Measurements from ENCODE around the gene NIPSNAP3A. TPM values are rescaled to one million over a fixed set of nuclear protein-coding genes. Genes with fewer than 3 reads are reported as not detected.

NIPSNAP3A gene
- total RNA-seq, 1 experiment from 2014 or later, result 13.6 TPM

DNA sequence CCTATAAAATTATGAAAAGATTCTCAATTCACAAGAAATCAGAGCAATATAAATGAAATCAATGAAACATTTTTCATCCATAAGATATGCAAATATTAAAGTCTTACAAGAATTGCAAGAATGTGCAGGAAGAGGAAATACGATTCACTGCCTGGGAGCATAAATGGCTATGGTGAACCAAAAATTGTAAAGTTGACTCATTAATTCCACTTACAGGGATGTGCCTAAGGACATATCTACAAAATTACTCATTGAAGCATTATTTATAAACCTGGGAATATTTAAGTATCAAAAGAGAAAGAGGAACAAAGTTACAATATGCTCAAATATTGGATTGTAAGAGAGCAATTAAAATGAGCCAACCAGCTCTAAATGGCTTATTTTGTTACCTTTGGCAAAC lies 6.9 kb upstream of the NIPSNAP3A start:
- CTCF ChIA-PET, result no interaction called here
- POLR2A ChIA-PET (ENCODE audit: low non-redundant PET), result no interaction called here
- no peak overlapping the region for H3K4me3 ChIP-seq (ENCODE audit: low read depth, low read length, poor library complexity, severe bottlenecking)
- no peaks in the 10 kb centered on the region for H3K9me3 ChIP-seq (ENCODE audit: low read depth, low read length, poor library complexity, severe bottlenecking)
- intact Hi-C loops (cut with micrococcal nuclease; ENCODE audit: unreplicated experiment), result loop anchor here (5.0 kb wide), 1 partner anchor 243 kb away; no protein-coding TSS in a partner anchor
- no peaks in the 10 kb centered on the region for H3K27me3 ChIP-seq (replicated peaks; ENCODE audit: insufficient read depth, low read depth, low read length, poor library complexity)
- BruUV-seq (replicated peaks), result no TSS peak
- DNase-seq (ENCODE audit: low spot score), result no peak
- TF ChIP-seq EZH2 (IDR thresholded peaks at IDR 0.05; ENCODE audit: borderline replicate concordance, low read depth, low read length, poor library complexity, severe bottlenecking), result no peak
- TF ChIP-seq, protein P1, sequence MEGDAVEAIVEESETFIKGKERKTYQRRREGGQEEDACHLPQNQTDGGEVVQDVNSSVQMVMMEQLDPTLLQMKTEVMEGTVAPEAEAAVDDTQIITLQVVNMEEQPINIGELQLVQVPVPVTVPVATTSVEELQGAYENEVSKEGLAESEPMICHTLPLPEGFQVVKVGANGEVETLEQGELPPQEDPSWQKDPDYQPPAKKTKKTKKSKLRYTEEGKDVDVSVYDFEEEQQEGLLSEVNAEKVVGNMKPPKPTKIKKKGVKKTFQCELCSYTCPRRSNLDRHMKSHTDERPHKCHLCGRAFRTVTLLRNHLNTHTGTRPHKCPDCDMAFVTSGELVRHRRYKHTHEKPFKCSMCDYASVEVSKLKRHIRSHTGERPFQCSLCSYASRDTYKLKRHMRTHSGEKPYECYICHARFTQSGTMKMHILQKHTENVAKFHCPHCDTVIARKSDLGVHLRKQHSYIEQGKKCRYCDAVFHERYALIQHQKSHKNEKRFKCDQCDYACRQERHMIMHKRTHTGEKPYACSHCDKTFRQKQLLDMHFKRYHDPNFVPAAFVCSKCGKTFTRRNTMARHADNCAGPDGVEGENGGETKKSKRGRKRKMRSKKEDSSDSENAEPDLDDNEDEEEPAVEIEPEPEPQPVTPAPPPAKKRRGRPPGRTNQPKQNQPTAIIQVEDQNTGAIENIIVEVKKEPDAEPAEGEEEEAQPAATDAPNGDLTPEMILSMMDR (conservative IDR thresholded peaks at IDR 0.05; ENCODE audit: low read depth, low read length), result no peak
- no peaks in the 10 kb centered on the region for H3K4me1 ChIP-seq (ENCODE audit: insufficient read depth, low read length, poor library complexity, severe bottlenecking)
- no peaks in the 10 kb centered on the region for H3K36me3 ChIP-seq (ENCODE audit: insufficient read depth, low read length, poor library complexity, severe bottlenecking)
- no peak overlapping the region for H3K27ac ChIP-seq (ENCODE audit: low read depth, low read length, poor library complexity, severe bottlenecking)

DNA sequence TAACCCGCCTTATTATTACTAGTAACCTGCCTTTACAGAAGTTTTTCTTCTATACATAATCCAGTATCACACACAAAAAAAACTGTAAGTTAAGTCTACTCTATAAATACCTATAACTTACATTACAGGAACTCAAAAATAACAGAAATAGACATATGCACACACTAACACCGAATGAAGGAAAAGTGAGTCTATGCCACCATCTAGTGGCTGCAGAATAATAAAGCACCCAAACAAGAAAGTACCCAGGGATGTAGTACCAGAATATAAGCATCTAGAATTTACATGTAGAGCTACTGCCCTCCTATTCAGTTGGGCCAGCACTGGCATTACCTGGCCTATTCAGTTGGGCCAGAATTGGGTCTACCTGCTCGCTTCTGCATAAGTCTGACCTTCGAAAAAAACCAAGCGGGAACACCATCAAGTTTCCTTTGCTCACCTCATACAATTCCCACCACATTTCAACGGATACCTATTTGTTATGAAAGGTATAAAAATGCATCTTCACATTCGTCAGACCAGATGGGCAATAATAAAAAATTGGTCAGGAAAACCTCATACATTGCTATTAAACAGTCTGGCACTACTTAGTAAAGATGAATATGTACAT lies 4.0 kb upstream of the NIPSNAP3A start:
- ChIA-PET CTCF (no interaction called here), POLR2A (ENCODE audit: low non-redundant PET) (no interaction called here)
- no peak overlapping the region for H3K4me3 ChIP-seq (ENCODE audit: low read depth, low read length, poor library complexity, severe bottlenecking)
- no peaks in the 10 kb centered on the region for H3K4me1 ChIP-seq (ENCODE audit: insufficient read depth, low read length, poor library complexity, severe bottlenecking)
- H3K9me3 ChIP-seq (ENCODE audit: low read depth, low read length, poor library complexity, severe bottlenecking), result no peaks in the 10 kb centered on the region
- TF ChIP-seq, protein P1 (conservative IDR thresholded peaks at IDR 0.05; ENCODE audit: low read depth, low read length), result peak; percentile 79
- TF ChIP-seq EZH2 (IDR thresholded peaks at IDR 0.05; ENCODE audit: borderline replicate concordance, low read depth, low read length, poor library complexity, severe bottlenecking), result no peak
- DNase-seq (ENCODE audit: low spot score), result peak; percentile 75
- BruUV-seq (replicated peaks), result no TSS peak
- H3K36me3 ChIP-seq (ENCODE audit: insufficient read depth, low read length, poor library complexity, severe bottlenecking), result no peaks in the 10 kb centered on the region
- no peaks in the 10 kb centered on the region for H3K27me3 ChIP-seq (replicated peaks; ENCODE audit: insufficient read depth, low read depth, low read length, poor library complexity)
- intact Hi-C loops (cut with micrococcal nuclease; ENCODE audit: unreplicated experiment), result loop anchor here (5.0 kb wide), 1 partner anchor 246 kb away; no protein-coding TSS in a partner anchor
- no peak overlapping the region for H3K27ac ChIP-seq (ENCODE audit: low read depth, low read length, poor library complexity, severe bottlenecking)

DNA sequence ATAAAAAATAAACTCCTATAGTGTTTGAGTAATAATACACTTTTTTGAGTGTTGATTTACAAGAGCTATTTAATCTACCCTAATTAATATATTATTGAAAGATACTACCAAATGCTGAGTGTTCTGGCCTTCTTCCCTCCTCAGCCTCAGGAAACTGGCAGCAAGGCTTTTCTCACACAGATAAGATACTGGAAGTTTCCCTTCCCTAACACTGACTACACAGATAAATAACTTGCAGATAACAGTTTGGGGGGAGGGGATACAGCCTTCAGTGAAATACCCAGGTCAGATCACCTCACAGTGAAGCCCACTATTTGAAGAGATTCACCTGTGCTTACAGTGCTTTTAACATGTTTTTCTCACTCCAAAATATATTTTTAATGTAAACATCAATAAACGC lies 1.6 kb upstream of the NIPSNAP3A start:
- CTCF ChIA-PET, result no interaction called here
- BruUV-seq (replicated peaks), result no TSS peak
- Histone ChIP-seq H3K9me3 (ENCODE audit: low read depth, low read length, poor library complexity, severe bottlenecking) (no peaks in the 10 kb centered on the region), H3K27ac (ENCODE audit: low read depth, low read length, poor library complexity, severe bottlenecking) (no peak overlapping the region), H3K4me3 (ENCODE audit: low read depth, low read length, poor library complexity, severe bottlenecking) (no peak overlapping the region), H3K36me3 (ENCODE audit: insufficient read depth, low read length, poor library complexity, severe bottlenecking) (no peaks in the 10 kb centered on the region), H3K4me1 (ENCODE audit: insufficient read depth, low read length, poor library complexity, severe bottlenecking) (no peaks in the 10 kb centered on the region), H3K27me3 (replicated peaks; ENCODE audit: insufficient read depth, low read depth, low read length, poor library complexity) (no peaks in the 10 kb centered on the region)
- POLR2A ChIA-PET (ENCODE audit: low non-redundant PET), result no interaction called here
- TF ChIP-seq, protein P1 (conservative IDR thresholded peaks at IDR 0.05; ENCODE audit: low read depth, low read length), result no peak
- no peak for TF ChIP-seq EZH2 (IDR thresholded peaks at IDR 0.05; ENCODE audit: borderline replicate concordance, low read depth, low read length, poor library complexity, severe bottlenecking)
- intact Hi-C loops (cut with micrococcal nuclease; ENCODE audit: unreplicated experiment), result no loop called here
- no peak for DNase-seq (ENCODE audit: low spot score)
